Measurements from ENCODE around the gene VEGFC.

DNA sequence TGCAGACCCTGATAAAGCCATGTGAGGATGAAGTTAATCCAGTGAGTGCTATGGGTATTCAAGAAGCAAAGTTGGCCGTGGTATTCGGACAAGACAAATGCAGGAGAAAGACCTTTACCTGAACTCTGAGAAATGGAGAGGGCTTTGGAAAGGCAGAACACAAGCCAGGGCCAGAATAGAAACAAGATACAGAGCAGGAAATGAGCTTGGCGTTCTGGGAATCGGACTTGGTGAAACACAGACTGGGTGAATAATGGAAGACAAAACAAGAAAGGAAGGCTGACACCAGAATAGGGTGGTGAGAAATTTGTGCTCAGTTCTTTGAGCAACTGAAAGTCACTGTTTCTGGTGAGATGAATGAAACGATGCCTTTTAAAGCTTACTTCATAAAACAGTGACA, 83.3 kb downstream of the VEGFC start:
- TF ChIP-seq, protein P1, sequence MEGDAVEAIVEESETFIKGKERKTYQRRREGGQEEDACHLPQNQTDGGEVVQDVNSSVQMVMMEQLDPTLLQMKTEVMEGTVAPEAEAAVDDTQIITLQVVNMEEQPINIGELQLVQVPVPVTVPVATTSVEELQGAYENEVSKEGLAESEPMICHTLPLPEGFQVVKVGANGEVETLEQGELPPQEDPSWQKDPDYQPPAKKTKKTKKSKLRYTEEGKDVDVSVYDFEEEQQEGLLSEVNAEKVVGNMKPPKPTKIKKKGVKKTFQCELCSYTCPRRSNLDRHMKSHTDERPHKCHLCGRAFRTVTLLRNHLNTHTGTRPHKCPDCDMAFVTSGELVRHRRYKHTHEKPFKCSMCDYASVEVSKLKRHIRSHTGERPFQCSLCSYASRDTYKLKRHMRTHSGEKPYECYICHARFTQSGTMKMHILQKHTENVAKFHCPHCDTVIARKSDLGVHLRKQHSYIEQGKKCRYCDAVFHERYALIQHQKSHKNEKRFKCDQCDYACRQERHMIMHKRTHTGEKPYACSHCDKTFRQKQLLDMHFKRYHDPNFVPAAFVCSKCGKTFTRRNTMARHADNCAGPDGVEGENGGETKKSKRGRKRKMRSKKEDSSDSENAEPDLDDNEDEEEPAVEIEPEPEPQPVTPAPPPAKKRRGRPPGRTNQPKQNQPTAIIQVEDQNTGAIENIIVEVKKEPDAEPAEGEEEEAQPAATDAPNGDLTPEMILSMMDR (IDR thresholded peaks at IDR 0.05) = no peak
- TF ChIP-seq EZH2phosphoT487 (IDR thresholded peaks at IDR 0.05) = no peak

Measured in neural progenitor cell (in vitro differentiated cells).